GM12872 (cell line): ENCODE data around the gene PGAP1.

Source experiments
- CTCF ChIP-seq: IDR thresholded peaks from 3 replicates; pipeline ENCODE4 v1.5.1; 2011; ENCODE audit warnings: low read depth, mild to moderate bottlenecking, low read length, moderate library complexity; ENCODE audit not compliant: insufficient read depth

Gene PGAP1

DNA sequence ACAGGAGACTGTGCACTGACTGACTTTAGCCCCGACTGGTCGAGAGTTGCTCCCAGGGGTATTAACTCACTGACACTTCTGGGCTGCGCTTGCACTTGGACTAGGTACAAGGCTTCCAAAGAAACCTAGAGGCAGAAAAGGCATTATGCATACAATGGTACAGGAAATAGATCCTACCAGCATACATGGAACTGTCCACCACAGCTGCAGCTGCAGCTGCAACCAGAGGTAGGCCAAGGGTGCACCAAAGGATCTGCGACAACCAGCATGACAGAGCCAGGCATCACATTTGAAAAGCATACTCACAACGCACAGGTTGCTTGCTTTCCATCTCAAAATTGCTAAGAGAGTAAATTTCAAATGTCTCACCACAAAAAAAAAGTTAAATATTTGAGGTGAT is 22.6 kb upstream of the PGAP1 start:
- TF ChIP-seq CTCF = no peak

GRCh38 chr2:196944570-196944969 is 18.1 kb upstream of the PGAP1 start:
- no peak for TF ChIP-seq CTCF

DNA sequence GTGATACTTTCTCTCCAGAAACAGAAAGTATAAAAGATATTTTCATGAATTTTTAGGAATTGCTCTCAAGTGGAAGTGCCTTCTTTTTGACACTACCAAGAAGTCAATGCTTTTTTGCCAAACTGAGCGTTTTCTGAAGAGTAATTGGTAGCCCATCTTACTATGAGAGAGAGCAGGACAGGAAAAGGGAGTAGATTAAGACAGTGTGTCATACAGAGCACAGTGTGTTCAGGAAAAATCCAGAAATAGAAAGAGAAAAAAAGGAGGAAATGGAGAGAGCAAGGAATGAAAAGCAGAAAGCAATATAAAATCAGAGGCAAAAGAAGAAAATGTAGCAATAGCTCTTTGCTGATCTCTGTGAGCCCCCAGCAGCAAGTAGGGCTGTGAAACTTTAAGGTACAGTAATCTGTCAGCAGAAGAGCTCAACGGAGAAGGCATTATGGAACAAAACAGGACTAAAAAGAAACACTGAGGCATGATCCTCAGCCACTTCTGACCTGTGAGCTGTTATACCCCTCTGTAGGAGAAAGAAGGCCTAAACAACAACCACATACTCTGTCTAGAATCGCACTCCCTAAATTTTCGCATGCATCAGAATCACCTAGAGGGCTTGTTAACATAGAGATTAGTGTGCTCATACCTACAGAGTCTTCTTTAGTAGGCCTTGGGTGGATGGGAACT is 15.0 kb upstream of the PGAP1 start:
- no peak for TF ChIP-seq CTCF

DNA sequence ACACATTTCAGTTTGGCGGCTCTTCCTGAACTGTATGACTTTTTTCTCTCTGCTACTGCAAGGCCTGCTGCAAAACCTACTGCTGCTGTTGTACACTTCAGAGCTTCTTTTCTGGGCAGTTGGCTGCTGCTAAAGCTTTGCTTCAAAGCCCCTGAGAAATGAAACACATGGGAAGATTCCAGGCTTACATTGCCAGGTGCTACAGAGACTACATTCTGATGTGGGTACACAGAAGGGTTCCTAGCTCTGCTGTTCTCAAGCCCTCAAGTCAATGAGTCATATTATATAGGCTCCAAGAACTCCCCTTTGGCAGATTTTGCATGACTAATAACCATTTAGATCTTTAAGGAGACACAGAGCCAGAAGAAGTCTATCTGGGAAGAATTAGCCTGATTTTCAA is 12.9 kb upstream of the PGAP1 start:
- no peak for TF ChIP-seq CTCF

DNA sequence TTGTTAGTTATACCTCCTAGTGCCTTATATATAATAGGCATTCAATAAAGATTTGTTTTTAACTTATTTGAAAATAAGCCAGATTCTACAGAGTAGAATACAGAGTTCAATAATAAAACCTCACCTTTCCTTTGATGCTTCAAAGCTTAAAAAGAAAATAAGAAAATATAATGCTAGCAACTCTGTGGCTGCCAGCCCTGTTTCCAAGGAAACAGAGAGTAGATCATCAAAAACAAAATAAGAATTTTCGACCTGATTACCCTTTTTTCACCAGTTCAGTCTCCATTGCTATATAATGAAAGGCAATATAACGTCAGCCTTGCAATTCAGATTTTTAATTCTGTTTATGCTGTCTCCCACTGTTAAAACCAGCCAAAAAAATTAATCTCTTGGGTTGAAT is 8.9 kb upstream of the PGAP1 start:
- TF ChIP-seq CTCF = no peak

DNA sequence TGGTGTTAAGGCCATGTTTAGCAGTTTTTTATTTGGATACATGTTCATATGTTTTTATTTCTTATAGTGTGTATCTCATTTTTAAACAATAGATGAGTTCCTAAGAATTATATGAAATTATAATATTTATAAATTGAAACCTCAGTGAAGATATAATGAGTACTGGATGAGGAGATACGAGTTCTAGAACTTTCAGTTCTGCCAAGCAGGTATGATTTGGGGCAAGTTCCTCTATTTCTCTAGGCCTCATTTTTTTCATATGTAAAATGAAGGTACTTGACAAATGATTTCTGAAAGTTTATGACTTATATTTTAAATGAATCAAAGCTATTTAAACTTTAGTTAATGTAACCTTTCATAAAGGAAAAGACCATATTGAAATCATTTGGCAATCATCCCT is 8.2 kb upstream of the PGAP1 start:
- TF ChIP-seq CTCF = no peak

GRCh38 chr2:196931555-196931954 is 5.0 kb upstream of the PGAP1 start:
- no peak for TF ChIP-seq CTCF
